HepG2 (cell line): ENCODE results near the gene PRDM12. TPM values are rescaled to one million over a fixed set of nuclear protein-coding genes. Genes with fewer than 3 reads are reported as not detected.

Experiments
- ATF7 ChIP-seq, 2 experiments: fragments of 450-650 bp in 1 of 2; sonication (generic) in 1 of 2; formaldehyde crosslinking in 1 of 2; IDR thresholded peaks; 2 replicates each; pipeline versions ENCODE4 v1.4.0 to v1.6.1; 2016 to 2020; ENCODE audit warnings: antibody characterized with exemption in 1 of 2, mild to moderate bottlenecking in 1 of 2, missing genetic modification reagents in 1 of 2
- EZH2 ChIP-seq: conservative IDR thresholded peaks from 2 replicates; pipeline ENCODE4 v1.6.1; 2012; ENCODE audit warnings: mild to moderate bottlenecking, low read depth, low read length, moderate library complexity
- HHEX ChIP-seq: IDR thresholded peaks from 2 replicates; pipeline ENCODE4 v1.6.1; 2016; ENCODE audit warnings: control low read depth
- HNF4A ChIP-seq: sonication (generic); formaldehyde crosslinking; IDR thresholded peaks from 2 replicates; pipeline ENCODE4 v1.4.0; 2020; ENCODE audit warnings: missing genetic modification reagents
- IRF2 ChIP-seq: IDR thresholded peaks from 2 replicates; pipeline ENCODE4 v1.6.1; 2018; ENCODE audit warnings: missing genetic modification reagents, missing compliant biosample characterization
- KDM6A ChIP-seq: IDR thresholded peaks from 2 replicates; pipeline ENCODE4 v1.6.1; 2016; ENCODE audit warnings: low read depth
- KLF15 ChIP-seq: sonication (generic); formaldehyde crosslinking; IDR thresholded peaks from 2 replicates; pipeline ENCODE4 v1.8.1; 2023; ENCODE audit warnings: borderline replicate concordance, mild to moderate bottlenecking, inconsistent platforms, missing genetic modification reagents, mixed read lengths
- MBNL3 ChIP-seq: fragments of 250-450 bp; sonication (Bioruptor Pico); conservative IDR thresholded peaks from 2 replicates; pipeline ENCODE4 v1.8.0; 2022; ENCODE audit warnings: mild to moderate bottlenecking, inconsistent platforms
- MEIS1 ChIP-seq: sonication (generic); formaldehyde crosslinking; IDR thresholded peaks from 2 replicates; pipeline ENCODE4 v1.9.0; 2021; ENCODE audit warnings: mild to moderate bottlenecking, missing genetic modification reagents, moderate library complexity, borderline replicate concordance
- MXD3 ChIP-seq: IDR thresholded peaks from 2 replicates; pipeline ENCODE4 v1.6.1; 2016; ENCODE audit warnings: mild to moderate bottlenecking, missing biosample characterization, missing genetic modification reagents
- ONECUT2 ChIP-seq: sonication (generic); formaldehyde crosslinking; IDR thresholded peaks from 2 replicates; pipeline ENCODE4 v1.4.0; 2020; ENCODE audit warnings: missing genetic modification reagents
- RBFOX2 ChIP-seq: fragments of 200-400 bp; formaldehyde crosslinking; IDR thresholded peaks from 2 replicates; pipeline ENCODE4 v1.6.1; 2017; ENCODE audit warnings: low read depth, mild to moderate bottlenecking, low read length
- REL ChIP-seq: sonication (generic); formaldehyde crosslinking; conservative IDR thresholded peaks from 2 replicates; pipeline ENCODE4 v1.8.0; 2022; ENCODE audit warnings: mild to moderate bottlenecking, missing genetic modification reagents, moderate library complexity
- SMARCE1 ChIP-seq: fragments of 450-650 bp; IDR thresholded peaks from 2 replicates; pipeline ENCODE4 v1.6.1; 2017; ENCODE audit warnings: borderline replicate concordance
- SNAPC2 ChIP-seq: sonication (generic); formaldehyde crosslinking; IDR thresholded peaks from 2 replicates; pipeline ENCODE4 v1.8.1; 2022; ENCODE audit warnings: mild to moderate bottlenecking, missing genetic modification reagents
- ZFP62 ChIP-seq: sonication (generic); formaldehyde crosslinking; IDR thresholded peaks from 2 replicates; pipeline ENCODE4 v1.4.0; 2020; ENCODE audit warnings: missing genetic modification reagents
- ZIK1 ChIP-seq: sonication (generic); formaldehyde crosslinking; IDR thresholded peaks from 2 replicates; pipeline ENCODE4 v1.5.0; 2020; ENCODE audit warnings: mild to moderate bottlenecking, low read depth, missing genetic modification reagents, borderline replicate concordance
- ZNF34 ChIP-seq: sonication (generic); formaldehyde crosslinking; IDR thresholded peaks from 2 replicates; pipeline ENCODE4 v1.4.0; 2020; ENCODE audit warnings: mild to moderate bottlenecking, missing genetic modification reagents, borderline replicate concordance
- ZNF616 ChIP-seq: sonication (generic); formaldehyde crosslinking; IDR thresholded peaks from 2 replicates; pipeline ENCODE4 v1.5.0; 2020; ENCODE audit warnings: low read depth, mild to moderate bottlenecking, missing genetic modification reagents
- ZNF747 ChIP-seq: sonication (generic); formaldehyde crosslinking; IDR thresholded peaks from 2 replicates; pipeline ENCODE4 v1.8.1; 2023; ENCODE audit warnings: missing genetic modification reagents, mild to moderate bottlenecking, borderline replicate concordance
- ZNF850 ChIP-seq: sonication (generic); formaldehyde crosslinking; conservative IDR thresholded peaks from 2 replicates; pipeline ENCODE4 v1.9.0; 2021; ENCODE audit warnings: mild to moderate bottlenecking, missing genetic modification reagents
- ZSCAN20 ChIP-seq: sonication (generic); formaldehyde crosslinking; IDR thresholded peaks from 2 replicates; pipeline ENCODE4 v1.4.0; 2020; ENCODE audit warnings: missing genetic modification reagents, mild to moderate bottlenecking, borderline replicate concordance
- polyA plus RNA-seq, 8 experiments: library from polyadenylated mRNA; depleted of rRNA in 3 of 8; stranded (reverse) in 7 of 8; unstranded in 1 of 8; fragments of >200 nt; fragmentation: Illumina TruSeq in 4 of 8; extraction: Trizol in 4 of 8; gene quantifications; 2 replicates each; pipeline versions ENCODE4 v1.2.1 to v1.2.3, GENCODE V29; 2011 to 2016; ENCODE audit warnings: low read depth in 4 of 8, missing spikeins in 1 of 8, mixed read lengths in 1 of 8; ENCODE audit not compliant: insufficient read depth in 1 of 8
- total RNA-seq, 5 experiments: library from RNA; depleted of rRNA; stranded (reverse); fragments of >200 nt; fragmentation: Illumina TruSeq; extraction: Trizol; gene quantifications; 2 replicates each; pipeline ENCODE4 v1.2.3, GENCODE V29; 2016; ENCODE audit warnings: low read depth in 1 of 5
- TF ChIP-seq, protein P1 (sequence below): sonication (generic); formaldehyde crosslinking; IDR thresholded peaks from 2 replicates; pipeline ENCODE4 v1.5.1; 2020; ENCODE audit warnings: mild to moderate bottlenecking, missing genetic modification reagents, moderate library complexity
- TF ChIP-seq, protein P2 (sequence below): sonication (generic); formaldehyde crosslinking; IDR thresholded peaks from 2 replicates; pipeline ENCODE4 v1.8.0; 2022; ENCODE audit warnings: mild to moderate bottlenecking, missing genetic modification reagents
- TF ChIP-seq, protein P3 (sequence below): IDR thresholded peaks from 2 replicates; pipeline ENCODE4 v1.6.1; 2016; ENCODE audit warnings: control low read depth
- TF ChIP-seq, protein P4 (sequence below): sonication (generic); formaldehyde crosslinking; IDR thresholded peaks from 2 replicates; pipeline ENCODE4 v1.5.0; 2020; ENCODE audit warnings: missing genetic modification reagents

Gene PRDM12
- total and polyA plus RNA-seq, 2 of the 13 experiments (the other 11 are each of a cell fraction or from before 2014, with no cell fraction given): 0.04 to 0.07 TPM

DNA sequence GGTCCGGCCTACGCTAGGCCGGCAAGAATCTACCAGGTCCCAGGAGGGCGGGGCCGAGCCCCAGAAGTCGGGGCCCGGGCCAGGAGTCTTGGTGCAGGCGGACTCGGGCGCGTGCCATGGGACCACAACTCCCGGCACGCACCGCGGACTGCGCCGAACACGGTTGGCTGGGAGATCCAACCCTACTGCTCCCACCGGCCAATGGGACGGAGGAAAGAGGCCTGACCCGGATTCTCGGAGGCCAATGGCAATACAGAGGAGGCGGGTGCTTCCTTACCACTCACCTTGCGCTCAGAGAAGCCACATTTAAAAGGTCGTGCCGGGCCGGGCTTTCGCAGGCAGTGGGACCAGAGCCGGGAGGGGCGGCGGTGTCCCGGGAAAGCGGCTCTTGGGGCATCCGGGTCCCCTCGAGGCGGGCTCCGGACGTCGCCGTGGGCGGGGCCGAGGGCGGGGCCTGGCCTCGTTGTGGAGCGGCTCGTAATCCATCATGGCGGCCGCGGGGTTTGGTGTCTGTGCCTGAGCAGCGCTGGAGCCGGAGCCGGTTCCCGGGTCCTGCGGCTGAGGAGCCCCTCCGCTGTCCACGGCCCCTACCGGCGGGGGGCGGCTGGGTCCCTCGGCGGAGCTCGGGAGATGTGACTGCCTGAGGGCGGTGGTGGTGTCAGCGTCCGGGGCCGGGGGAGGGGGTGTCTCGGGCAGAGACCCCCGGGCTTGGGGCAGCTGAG lies 48.3 kb downstream of the PRDM12 start (continued):
- TF ChIP-seq, protein P1, sequence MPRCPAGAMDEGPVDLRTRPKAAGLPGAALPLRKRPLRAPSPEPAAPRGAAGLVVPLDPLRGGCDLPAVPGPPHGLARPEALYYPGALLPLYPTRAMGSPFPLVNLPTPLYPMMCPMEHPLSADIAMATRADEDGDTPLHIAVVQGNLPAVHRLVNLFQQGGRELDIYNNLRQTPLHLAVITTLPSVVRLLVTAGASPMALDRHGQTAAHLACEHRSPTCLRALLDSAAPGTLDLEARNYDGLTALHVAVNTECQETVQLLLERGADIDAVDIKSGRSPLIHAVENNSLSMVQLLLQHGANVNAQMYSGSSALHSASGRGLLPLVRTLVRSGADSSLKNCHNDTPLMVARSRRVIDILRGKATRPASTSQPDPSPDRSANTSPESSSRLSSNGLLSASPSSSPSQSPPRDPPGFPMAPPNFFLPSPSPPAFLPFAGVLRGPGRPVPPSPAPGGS: 0 out of 2 replicates have a peak, but pooled peaks have one; percentile 19
- no peak for TF ChIP-seq ZFP62 (CRISPR knock-in tag)
- TF ChIP-seq KDM6A (CRISPR knock-in tag): no peak
- no peak for TF ChIP-seq HHEX
- TF ChIP-seq, protein P2, sequence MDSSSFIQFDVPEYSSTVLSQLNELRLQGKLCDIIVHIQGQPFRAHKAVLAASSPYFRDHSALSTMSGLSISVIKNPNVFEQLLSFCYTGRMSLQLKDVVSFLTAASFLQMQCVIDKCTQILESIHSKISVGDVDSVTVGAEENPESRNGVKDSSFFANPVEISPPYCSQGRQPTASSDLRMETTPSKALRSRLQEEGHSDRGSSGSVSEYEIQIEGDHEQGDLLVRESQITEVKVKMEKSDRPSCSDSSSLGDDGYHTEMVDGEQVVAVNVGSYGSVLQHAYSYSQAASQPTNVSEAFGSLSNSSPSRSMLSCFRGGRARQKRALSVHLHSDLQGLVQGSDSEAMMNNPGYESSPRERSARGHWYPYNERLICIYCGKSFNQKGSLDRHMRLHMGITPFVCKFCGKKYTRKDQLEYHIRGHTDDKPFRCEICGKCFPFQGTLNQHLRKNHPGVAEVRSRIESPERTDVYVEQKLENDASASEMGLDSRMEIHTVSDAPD (CRISPR knock-in tag): peak; percentile 55; the same call in 1 of the 2 replicates
- TF ChIP-seq, protein P3, sequence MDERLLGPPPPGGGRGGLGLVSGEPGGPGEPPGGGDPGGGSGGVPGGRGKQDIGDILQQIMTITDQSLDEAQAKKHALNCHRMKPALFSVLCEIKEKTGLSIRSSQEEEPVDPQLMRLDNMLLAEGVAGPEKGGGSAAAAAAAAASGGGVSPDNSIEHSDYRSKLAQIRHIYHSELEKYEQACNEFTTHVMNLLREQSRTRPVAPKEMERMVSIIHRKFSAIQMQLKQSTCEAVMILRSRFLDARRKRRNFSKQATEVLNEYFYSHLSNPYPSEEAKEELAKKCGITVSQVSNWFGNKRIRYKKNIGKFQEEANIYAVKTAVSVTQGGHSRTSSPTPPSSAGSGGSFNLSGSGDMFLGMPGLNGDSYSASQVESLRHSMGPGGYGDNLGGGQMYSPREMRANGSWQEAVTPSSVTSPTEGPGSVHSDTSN: no peak
- peak; percentile 87 for TF ChIP-seq RBFOX2
- TF ChIP-seq ZNF850 (CRISPR knock-in tag): 0 out of 2 replicates have a peak, but pooled peaks have one; percentile 31
- no peak for TF ChIP-seq MEIS1 (CRISPR knock-in tag)
- 0 out of 2 replicates have a peak, but pooled peaks have one; percentile 13 for TF ChIP-seq SNAPC2
- no peak for TF ChIP-seq ZNF34 (CRISPR knock-in tag)
- TF ChIP-seq ZIK1 (CRISPR knock-in tag): 0 out of 2 replicates have a peak, but pooled peaks have one; percentile 44
- TF ChIP-seq ONECUT2 (CRISPR knock-in tag): no peak
- no peak for TF ChIP-seq REL (CRISPR knock-in tag)
- TF ChIP-seq KLF15 (CRISPR knock-in tag): 0 out of 2 replicates have a peak, but pooled peaks have one; percentile 0
- no peak for TF ChIP-seq MXD3 (CRISPR knock-in tag)
- TF ChIP-seq MBNL3 (CRISPR knock-in tag): no peak
- TF ChIP-seq IRF2: no peak
- no peak for TF ChIP-seq ATF7 (IDR thresholded peaks at IDR 0.05)
- no peak for TF ChIP-seq ATF7 (CRISPR knock-in tag; IDR thresholded peaks at IDR 0.05)
- no peak for TF ChIP-seq ZNF616
- TF ChIP-seq SMARCE1: no peak
- TF ChIP-seq EZH2: no peak
- TF ChIP-seq ZNF747 (CRISPR knock-in tag): no peak
- TF ChIP-seq, protein P4, sequence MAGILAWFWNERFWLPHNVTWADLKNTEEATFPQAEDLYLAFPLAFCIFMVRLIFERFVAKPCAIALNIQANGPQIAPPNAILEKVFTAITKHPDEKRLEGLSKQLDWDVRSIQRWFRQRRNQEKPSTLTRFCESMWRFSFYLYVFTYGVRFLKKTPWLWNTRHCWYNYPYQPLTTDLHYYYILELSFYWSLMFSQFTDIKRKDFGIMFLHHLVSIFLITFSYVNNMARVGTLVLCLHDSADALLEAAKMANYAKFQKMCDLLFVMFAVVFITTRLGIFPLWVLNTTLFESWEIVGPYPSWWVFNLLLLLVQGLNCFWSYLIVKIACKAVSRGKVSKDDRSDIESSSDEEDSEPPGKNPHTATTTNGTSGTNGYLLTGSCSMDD: no peak
- TF ChIP-seq ZSCAN20: no peak
- TF ChIP-seq HNF4A (CRISPR knock-in tag): no peak
